ENCODE measurements around the gene SLC44A4. TPM values are rescaled to one million over a fixed set of nuclear protein-coding genes. Genes with fewer than 3 reads are reported as not detected.
A peak's percentile ranks its signal among the peaks of the same experiment; 100 is the strongest.

SLC44A4 gene
- total RNA-seq, 1 donor from 2014 or later = 53.7 TPM

GRCh38 chr6:31899882-31900722 is 21.3 kb upstream of the SLC44A4 start:
- intact Hi-C loops (cut with DNase I) = no loop called here
- Histone ChIP-seq H3K27ac (no peak overlapping the region), H3K36me3 (peaks cover 10% of the 10 kb centered on the region), H3K4me3 (no peak overlapping the region), H3K27me3 (ENCODE audit: low read depth) (no peaks in the 10 kb centered on the region), H3K9me3 (no peaks in the 10 kb centered on the region), H3K4me1 (peaks cover 39% of the 10 kb centered on the region)
- ATAC-seq (no peak), DNase-seq (no peak)
- no peak for TF ChIP-seq CTCF (IDR thresholded peaks at IDR 0.05)

- Histone ChIP-seq H3K9me3 (no peaks in the 10 kb centered on the region), H3K27me3 (ENCODE audit: low read depth) (no peaks in the 10 kb centered on the region), H3K27ac (no peak overlapping the region), H3K4me1 (peaks cover 39% of the 10 kb centered on the region), H3K36me3 (peaks cover 19% of the 10 kb centered on the region), H3K4me3 (no peak overlapping the region)
- no peak for DNase-seq
- TF ChIP-seq CTCF (IDR thresholded peaks at IDR 0.05) = no peak
- ATAC-seq = no peak
- intact Hi-C loops (cut with DNase I) = no loop called here
These were observed 20.4 kb upstream of the SLC44A4 start for GRCh38 chr6:31899215-31899614.

GRCh38 chr6:31898383-31899011 is 19.7 kb upstream of the SLC44A4 start:
- no peak for TF ChIP-seq CTCF (IDR thresholded peaks at IDR 0.05)
- H3K4me1 ChIP-seq = peaks cover 39% of the 10 kb centered on the region

GRCh38 chr6:31897612-31898382 is 19.0 kb upstream of the SLC44A4 start, which contains the start of gene EHMT2:
TSS of gene EHMT2 (minus strand) at chr6:31897698. CDS start at chr6:31897677, 21 bp downstream.
- Histone ChIP-seq H3K36me3 (peaks cover 33% of the 10 kb centered on the region), H3K27me3 (ENCODE audit: low read depth) (no peaks in the 10 kb centered on the region), H3K4me3 (peak within 1 kb of the TSS; percentile 97), H3K9me3 (no peaks in the 10 kb centered on the region), H3K4me1 (peaks cover 36% of the 10 kb centered on the region), H3K27ac (peak within 1 kb of the TSS; percentile 84)
- intact Hi-C loops (cut with DNase I) = no loop called here
- no peak for TF ChIP-seq CTCF (IDR thresholded peaks at IDR 0.05)
- peak; percentile 76 to 83 for ATAC-seq
- peak; percentile 89 for DNase-seq

More at GRCh38 chr6:31898383-31899011, 19.7 kb upstream of the SLC44A4 start:
- Histone ChIP-seq H3K9me3 (no peaks in the 10 kb centered on the region), H3K27me3 (ENCODE audit: low read depth) (no peaks in the 10 kb centered on the region), H3K4me3 (peak overlapping the region; percentile 97), H3K27ac (peak overlapping the region; percentile 84), H3K36me3 (peaks cover 26% of the 10 kb centered on the region)
- intact Hi-C loops (cut with DNase I) = no loop called here
- peak in 1 of 2 donors; percentile 59 for ATAC-seq
- no peak for DNase-seq

- DNase-seq (no peak), ATAC-seq (no peak)
- peaks cover 31% of the 10 kb centered on the region for H3K4me1 ChIP-seq
- intact Hi-C loops (cut with DNase I) = no loop called here
- H3K9me3 ChIP-seq = no peaks in the 10 kb centered on the region
- no peak for TF ChIP-seq CTCF (IDR thresholded peaks at IDR 0.05)
- peak overlapping the region; percentile 97 for H3K4me3 ChIP-seq
- H3K27me3 ChIP-seq (ENCODE audit: low read depth) = no peaks in the 10 kb centered on the region
- peak overlapping the region; percentile 84 for H3K27ac ChIP-seq
- peaks cover 41% of the 10 kb centered on the region for H3K36me3 ChIP-seq
These were observed 18.2 kb upstream of the SLC44A4 start for GRCh38 chr6:31896856-31897611.
